GM12878 (cell line): ENCODE measurements around the gene UST. TPM values are rescaled to one million over a fixed set of nuclear protein-coding genes. Genes with fewer than 3 reads are reported as not detected.
A peak's percentile ranks its signal among the peaks of the same experiment; 100 is the strongest.

ENCODE experiments used
- ATF7 ChIP-seq: fragments of 450-650 bp; IDR thresholded peaks from 2 replicates; pipeline ENCODE4 v1.6.1; 2016; ENCODE audit warnings: low read depth, mild to moderate bottlenecking
- LARP7 ChIP-seq: fragments of 450-650 bp; IDR thresholded peaks from 2 replicates; pipeline ENCODE4 v1.6.1; 2017; ENCODE audit warnings: mild to moderate bottlenecking
- MYC ChIP-seq: IDR thresholded peaks from 2 replicates; pipeline ENCODE4 v1.6.1; 2011; ENCODE audit warnings: mild to moderate bottlenecking, low read length, moderate library complexity, inconsistent platforms; ENCODE audit not compliant: insufficient read depth, insufficient replicate concordance, insufficient read length, severe bottlenecking
- NR2F1 ChIP-seq: fragments of 450-650 bp; conservative IDR thresholded peaks from 2 replicates; pipeline ENCODE4 v1.6.1; 2017; ENCODE audit warnings: mild to moderate bottlenecking
- PML ChIP-seq: IDR thresholded peaks from 2 replicates; pipeline ENCODE4 v1.6.1; 2012; ENCODE audit warnings: low read length, inconsistent platforms
- POLR2AphosphoS5 ChIP-seq: IDR thresholded peaks from 2 replicates; pipeline ENCODE4 v1.6.1; 2011; ENCODE audit warnings: mild to moderate bottlenecking, low read length, inconsistent platforms
- SIN3A ChIP-seq: IDR thresholded peaks from 2 replicates; pipeline ENCODE4 v1.6.1; 2012; ENCODE audit warnings: low read depth, low read length, improper control_type of control experiment
- SIX5 ChIP-seq: IDR thresholded peaks from 2 replicates; pipeline ENCODE4 v1.6.1; 2011; ENCODE audit warnings: mild to moderate bottlenecking, low read depth, low read length, moderate library complexity; ENCODE audit not compliant: severe bottlenecking
- SPI1 ChIP-seq: IDR thresholded peaks from 2 replicates; pipeline ENCODE4 v1.6.1; 2011; ENCODE audit warnings: low read depth, mild to moderate bottlenecking, low read length, moderate library complexity, borderline replicate concordance; ENCODE audit not compliant: insufficient read depth
- polyA plus RNA-seq, 11 experiments: library from polyadenylated mRNA; depleted of rRNA in 4 of 11; unstranded in 6 of 11; stranded (reverse) in 5 of 11; fragments of >200 nt; fragmentation: Nextera tagmentation in 4 of 11; fragmentation: Illumina TruSeq in 1 of 11; extraction: Ambion mirVana in 4 of 11; extraction: Trizol in 1 of 11; gene quantifications; 1 replicate in 1 of 11; 2 replicates in 10 of 11; pipeline versions ENCODE4 v1.2.1 to v1.2.3, GENCODE V29; 2011 to 2016; ENCODE audit warnings: inconsistent platforms in 2 of 11, missing spikeins in 2 of 11, low read depth in 1 of 11
- total RNA-seq, 4 experiments: library from RNA; depleted of rRNA in 3 of 4; stranded (reverse); fragments of >200 nt in 3 of 4; fragmentation: Illumina TruSeq in 1 of 4; extraction: Trizol in 1 of 4; gene quantifications; 2 replicates each; pipeline versions ENCODE4 v1.2.1 to v1.2.3, GENCODE V29; 2013 to 2021
- TF ChIP-seq, protein P1 (sequence below): fragments of 450-650 bp; IDR thresholded peaks from 2 replicates; pipeline ENCODE4 v1.6.1; 2018; ENCODE audit warnings: mild to moderate bottlenecking, low read depth, moderate library complexity; ENCODE audit not compliant: partially characterized antibody
- TF ChIP-seq, protein P2 (sequence below): fragments of 450-650 bp; IDR thresholded peaks from 2 replicates; pipeline ENCODE4 v1.6.1; 2016; ENCODE audit warnings: mild to moderate bottlenecking
- TF ChIP-seq, protein P3 (sequence below): fragments of 450-650 bp; IDR thresholded peaks from 2 replicates; pipeline ENCODE4 v1.6.1; 2018; ENCODE audit warnings: borderline replicate concordance, mild to moderate bottlenecking; ENCODE audit not compliant: partially characterized antibody
- TF ChIP-seq, protein P4 (sequence below): fragments of 450-650 bp; IDR thresholded peaks from 2 replicates; pipeline ENCODE4 v1.6.1; 2017; ENCODE audit warnings: antibody characterized with exemption, mild to moderate bottlenecking, moderate library complexity
- TF ChIP-seq, protein P5 (sequence below): fragments of 450-650 bp; formaldehyde crosslinking; IDR thresholded peaks from 2 replicates; pipeline ENCODE4 v1.4.0; 2022; ENCODE audit warnings: mild to moderate bottlenecking, moderate library complexity
- TF ChIP-seq, protein P6 (sequence below): fragments of 450-650 bp; conservative IDR thresholded peaks from 2 replicates; pipeline ENCODE4 v1.6.1; 2017; ENCODE audit warnings: mild to moderate bottlenecking, moderate library complexity

UST gene
- total and polyA plus RNA-seq, 10 of the 15 experiments (the other 5 are each of a cell fraction or from before 2014, with no cell fraction given) = 0.74 to 43.3 (median 2.2) TPM

DNA sequence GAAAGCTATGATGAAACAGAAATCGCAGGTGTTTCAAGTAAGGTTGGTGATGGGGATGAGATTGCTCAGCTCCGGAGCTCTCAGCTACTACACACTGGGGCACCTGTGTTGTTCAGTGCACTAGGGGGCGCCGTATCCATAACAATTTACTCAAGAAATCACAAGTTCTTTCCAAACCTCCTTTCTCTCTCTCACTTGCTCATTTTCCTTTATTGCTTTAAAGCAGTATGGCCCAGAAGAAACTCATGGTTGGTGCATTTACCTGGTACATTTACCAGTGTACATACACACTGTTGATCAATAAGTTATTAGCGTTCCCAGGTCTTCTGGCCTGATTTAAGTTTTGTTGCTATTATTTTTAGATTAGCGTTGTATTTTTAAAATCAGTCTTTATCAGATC lies 335.5 kb downstream of the UST start (continued):
- TF ChIP-seq, protein P1, sequence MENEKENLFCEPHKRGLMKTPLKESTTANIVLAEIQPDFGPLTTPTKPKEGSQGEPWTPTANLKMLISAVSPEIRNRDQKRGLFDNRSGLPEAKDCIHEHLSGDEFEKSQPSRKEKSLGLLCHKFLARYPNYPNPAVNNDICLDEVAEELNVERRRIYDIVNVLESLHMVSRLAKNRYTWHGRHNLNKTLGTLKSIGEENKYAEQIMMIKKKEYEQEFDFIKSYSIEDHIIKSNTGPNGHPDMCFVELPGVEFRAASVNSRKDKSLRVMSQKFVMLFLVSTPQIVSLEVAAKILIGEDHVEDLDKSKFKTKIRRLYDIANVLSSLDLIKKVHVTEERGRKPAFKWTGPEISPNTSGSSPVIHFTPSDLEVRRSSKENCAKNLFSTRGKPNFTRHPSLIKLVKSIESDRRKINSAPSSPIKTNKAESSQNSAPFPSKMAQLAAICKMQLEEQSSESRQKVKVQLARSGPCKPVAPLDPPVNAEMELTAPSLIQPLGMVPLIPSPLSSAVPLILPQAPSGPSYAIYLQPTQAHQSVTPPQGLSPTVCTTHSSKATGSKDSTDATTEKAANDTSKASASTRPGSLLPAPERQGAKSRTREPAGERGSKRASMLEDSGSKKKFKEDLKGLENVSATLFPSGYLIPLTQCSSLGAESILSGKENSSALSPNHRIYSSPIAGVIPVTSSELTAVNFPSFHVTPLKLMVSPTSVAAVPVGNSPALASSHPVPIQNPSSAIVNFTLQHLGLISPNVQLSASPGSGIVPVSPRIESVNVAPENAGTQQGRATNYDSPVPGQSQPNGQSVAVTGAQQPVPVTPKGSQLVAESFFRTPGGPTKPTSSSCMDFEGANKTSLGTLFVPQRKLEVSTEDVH = no peak
- TF ChIP-seq SIX5 (no peak), MYC (no peak), SPI1 (no peak), SIN3A (no peak), ATF7 (peak; percentile 4; the same call in 1 of the 2 replicates), PML (no peak), POLR2AphosphoS5 (no peak), LARP7 (no peak), NR2F1 (no peak)
- TF ChIP-seq, protein P2, sequence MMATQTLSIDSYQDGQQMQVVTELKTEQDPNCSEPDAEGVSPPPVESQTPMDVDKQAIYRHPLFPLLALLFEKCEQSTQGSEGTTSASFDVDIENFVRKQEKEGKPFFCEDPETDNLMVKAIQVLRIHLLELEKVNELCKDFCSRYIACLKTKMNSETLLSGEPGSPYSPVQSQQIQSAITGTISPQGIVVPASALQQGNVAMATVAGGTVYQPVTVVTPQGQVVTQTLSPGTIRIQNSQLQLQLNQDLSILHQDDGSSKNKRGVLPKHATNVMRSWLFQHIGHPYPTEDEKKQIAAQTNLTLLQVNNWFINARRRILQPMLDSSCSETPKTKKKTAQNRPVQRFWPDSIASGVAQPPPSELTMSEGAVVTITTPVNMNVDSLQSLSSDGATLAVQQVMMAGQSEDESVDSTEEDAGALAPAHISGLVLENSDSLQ = no peak
- TF ChIP-seq, protein P3, sequence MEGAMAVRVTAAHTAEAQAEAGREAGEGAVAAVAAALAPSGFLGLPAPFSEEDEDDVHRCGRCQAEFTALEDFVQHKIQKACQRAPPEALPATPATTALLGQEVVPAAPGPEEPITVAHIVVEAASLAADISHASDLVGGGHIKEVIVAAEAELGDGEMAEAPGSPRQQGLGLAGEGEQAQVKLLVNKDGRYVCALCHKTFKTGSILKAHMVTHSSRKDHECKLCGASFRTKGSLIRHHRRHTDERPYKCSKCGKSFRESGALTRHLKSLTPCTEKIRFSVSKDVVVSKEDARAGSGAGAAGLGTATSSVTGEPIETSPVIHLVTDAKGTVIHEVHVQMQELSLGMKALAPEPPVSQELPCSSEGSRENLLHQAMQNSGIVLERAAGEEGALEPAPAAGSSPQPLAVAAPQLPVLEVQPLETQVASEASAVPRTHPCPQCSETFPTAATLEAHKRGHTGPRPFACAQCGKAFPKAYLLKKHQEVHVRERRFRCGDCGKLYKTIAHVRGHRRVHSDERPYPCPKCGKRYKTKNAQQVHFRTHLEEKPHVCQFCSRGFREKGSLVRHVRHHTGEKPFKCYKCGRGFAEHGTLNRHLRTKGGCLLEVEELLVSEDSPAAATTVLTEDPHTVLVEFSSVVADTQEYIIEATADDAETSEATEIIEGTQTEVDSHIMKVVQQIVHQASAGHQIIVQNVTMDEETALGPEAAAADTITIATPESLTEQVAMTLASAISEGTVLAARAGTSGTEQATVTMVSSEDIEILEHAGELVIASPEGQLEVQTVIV = no peak
- TF ChIP-seq, protein P4, sequence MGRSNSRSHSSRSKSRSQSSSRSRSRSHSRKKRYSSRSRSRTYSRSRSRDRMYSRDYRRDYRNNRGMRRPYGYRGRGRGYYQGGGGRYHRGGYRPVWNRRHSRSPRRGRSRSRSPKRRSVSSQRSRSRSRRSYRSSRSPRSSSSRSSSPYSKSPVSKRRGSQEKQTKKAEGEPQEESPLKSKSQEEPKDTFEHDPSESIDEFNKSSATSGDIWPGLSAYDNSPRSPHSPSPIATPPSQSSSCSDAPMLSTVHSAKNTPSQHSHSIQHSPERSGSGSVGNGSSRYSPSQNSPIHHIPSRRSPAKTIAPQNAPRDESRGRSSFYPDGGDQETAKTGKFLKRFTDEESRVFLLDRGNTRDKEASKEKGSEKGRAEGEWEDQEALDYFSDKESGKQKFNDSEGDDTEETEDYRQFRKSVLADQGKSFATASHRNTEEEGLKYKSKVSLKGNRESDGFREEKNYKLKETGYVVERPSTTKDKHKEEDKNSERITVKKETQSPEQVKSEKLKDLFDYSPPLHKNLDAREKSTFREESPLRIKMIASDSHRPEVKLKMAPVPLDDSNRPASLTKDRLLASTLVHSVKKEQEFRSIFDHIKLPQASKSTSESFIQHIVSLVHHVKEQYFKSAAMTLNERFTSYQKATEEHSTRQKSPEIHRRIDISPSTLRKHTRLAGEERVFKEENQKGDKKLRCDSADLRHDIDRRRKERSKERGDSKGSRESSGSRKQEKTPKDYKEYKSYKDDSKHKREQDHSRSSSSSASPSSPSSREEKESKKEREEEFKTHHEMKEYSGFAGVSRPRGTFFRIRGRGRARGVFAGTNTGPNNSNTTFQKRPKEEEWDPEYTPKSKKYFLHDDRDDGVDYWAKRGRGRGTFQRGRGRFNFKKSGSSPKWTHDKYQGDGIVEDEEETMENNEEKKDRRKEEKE = no peak
- TF ChIP-seq, protein P5, sequence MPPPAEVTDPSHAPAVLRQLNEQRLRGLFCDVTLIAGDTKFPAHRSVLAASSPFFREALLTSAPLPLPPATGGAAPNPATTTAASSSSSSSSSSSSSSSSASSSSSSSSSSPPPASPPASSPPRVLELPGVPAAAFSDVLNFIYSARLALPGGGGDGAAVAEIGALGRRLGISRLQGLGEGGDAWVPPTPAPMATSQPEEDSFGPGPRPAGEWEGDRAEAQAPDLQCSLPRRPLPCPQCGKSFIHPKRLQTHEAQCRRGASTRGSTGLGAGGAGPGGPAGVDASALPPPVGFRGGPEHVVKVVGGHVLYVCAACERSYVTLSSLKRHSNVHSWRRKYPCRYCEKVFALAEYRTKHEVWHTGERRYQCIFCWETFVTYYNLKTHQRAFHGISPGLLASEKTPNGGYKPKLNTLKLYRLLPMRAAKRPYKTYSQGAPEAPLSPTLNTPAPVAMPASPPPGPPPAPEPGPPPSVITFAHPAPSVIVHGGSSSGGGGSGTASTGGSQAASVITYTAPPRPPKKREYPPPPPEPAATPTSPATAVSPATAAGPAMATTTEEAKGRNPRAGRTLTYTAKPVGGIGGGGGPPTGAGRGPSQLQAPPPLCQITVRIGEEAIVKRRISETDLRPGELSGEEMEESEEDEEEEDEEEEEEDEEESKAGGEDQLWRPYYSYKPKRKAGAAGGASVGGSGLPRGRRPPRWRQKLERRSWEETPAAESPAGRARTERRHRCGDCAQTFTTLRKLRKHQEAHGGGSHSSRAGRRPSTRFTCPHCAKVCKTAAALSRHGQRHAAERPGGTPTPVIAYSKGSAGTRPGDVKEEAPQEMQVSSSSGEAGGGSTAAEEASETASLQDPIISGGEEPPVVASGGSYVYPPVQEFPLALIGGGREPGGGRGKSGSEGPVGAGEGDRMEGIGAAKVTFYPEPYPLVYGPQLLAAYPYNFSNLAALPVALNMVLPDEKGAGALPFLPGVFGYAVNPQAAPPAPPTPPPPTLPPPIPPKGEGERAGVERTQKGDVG (CRISPR knock-in tag) = no peak
- TF ChIP-seq, protein P6, sequence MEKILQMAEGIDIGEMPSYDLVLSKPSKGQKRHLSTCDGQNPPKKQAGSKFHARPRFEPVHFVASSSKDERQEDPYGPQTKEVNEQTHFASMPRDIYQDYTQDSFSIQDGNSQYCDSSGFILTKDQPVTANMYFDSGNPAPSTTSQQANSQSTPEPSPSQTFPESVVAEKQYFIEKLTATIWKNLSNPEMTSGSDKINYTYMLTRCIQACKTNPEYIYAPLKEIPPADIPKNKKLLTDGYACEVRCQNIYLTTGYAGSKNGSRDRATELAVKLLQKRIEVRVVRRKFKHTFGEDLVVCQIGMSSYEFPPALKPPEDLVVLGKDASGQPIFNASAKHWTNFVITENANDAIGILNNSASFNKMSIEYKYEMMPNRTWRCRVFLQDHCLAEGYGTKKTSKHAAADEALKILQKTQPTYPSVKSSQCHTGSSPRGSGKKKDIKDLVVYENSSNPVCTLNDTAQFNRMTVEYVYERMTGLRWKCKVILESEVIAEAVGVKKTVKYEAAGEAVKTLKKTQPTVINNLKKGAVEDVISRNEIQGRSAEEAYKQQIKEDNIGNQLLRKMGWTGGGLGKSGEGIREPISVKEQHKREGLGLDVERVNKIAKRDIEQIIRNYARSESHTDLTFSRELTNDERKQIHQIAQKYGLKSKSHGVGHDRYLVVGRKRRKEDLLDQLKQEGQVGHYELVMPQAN = no peak
